HEK293 (cell line): ENCODE measurements around the gene MAGI1.

Experiments used
- BCL11A ChIP-seq: fragments of 450-650 bp; formaldehyde crosslinking; IDR thresholded peaks from 2 replicates; pipeline ENCODE4 v1.5.1; 2016; ENCODE audit warnings: low read depth, missing biosample characterization, missing genetic modification characterization
- MYNN ChIP-seq: fragments of 450-650 bp; formaldehyde crosslinking; IDR thresholded peaks from 2 replicates; pipeline ENCODE4 v1.5.1; 2016; ENCODE audit warnings: missing biosample characterization, missing genetic modification characterization, borderline replicate concordance
- REPIN1 ChIP-seq: fragments of 450-650 bp; formaldehyde crosslinking; IDR thresholded peaks from 2 replicates; pipeline ENCODE4 v1.5.1; 2017; ENCODE audit warnings: missing biosample characterization, missing genetic modification characterization, low read depth
- TF ChIP-seq, protein P1 (sequence below): fragments of 450-650 bp; formaldehyde crosslinking; IDR thresholded peaks from 2 replicates; pipeline ENCODE4 v1.5.1; 2016; ENCODE audit warnings: missing biosample characterization, missing genetic modification characterization

DNA sequence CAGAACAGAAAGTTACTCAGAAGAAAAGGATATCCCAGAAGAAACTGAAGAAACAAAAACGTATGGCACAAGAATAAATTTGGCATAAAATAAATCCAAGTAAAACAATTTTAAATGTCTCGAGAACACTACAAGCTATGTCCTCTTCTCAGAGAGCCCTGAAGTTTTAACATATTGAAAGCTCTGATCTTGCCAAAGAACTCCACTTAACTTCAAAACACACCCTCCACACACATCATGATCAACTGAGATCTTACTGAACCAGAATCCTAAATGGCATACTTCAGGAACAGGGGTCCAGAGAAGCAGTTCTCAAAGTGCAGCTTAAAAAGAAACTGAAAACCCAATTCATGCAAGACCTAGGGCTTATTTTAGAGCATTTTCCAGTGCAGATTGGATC, 194.3 kb downstream of the MAGI1 start:
- TF ChIP-seq, protein P1, sequence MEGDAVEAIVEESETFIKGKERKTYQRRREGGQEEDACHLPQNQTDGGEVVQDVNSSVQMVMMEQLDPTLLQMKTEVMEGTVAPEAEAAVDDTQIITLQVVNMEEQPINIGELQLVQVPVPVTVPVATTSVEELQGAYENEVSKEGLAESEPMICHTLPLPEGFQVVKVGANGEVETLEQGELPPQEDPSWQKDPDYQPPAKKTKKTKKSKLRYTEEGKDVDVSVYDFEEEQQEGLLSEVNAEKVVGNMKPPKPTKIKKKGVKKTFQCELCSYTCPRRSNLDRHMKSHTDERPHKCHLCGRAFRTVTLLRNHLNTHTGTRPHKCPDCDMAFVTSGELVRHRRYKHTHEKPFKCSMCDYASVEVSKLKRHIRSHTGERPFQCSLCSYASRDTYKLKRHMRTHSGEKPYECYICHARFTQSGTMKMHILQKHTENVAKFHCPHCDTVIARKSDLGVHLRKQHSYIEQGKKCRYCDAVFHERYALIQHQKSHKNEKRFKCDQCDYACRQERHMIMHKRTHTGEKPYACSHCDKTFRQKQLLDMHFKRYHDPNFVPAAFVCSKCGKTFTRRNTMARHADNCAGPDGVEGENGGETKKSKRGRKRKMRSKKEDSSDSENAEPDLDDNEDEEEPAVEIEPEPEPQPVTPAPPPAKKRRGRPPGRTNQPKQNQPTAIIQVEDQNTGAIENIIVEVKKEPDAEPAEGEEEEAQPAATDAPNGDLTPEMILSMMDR (tag by site-specific recombination): no peak
- TF ChIP-seq REPIN1 (tag by site-specific recombination) (no peak), BCL11A (tag by site-specific recombination) (no peak), MYNN (tag by site-specific recombination) (no peak)
